Smooth muscle cell (in vitro differentiated cells): ENCODE results near the gene VENTX. TPM values are rescaled to one million over a fixed set of nuclear protein-coding genes. Genes with fewer than 3 reads are reported as not detected.

ENCODE experiments used
- DNase-seq: peaks from one replicate; lab custom pipeline; 2025; ENCODE audit not compliant: unreplicated experiment; lab: John Stamatoyannopoulos, UW
- H2AFZ ChIP-seq: fragments of 200-600 bp; sonication (generic); 2 replicates; pipeline ENCODE4 v1.6.0; 2016; ENCODE audit warnings: antibody characterized with exemption, low read depth, mild to moderate bottlenecking
- H3F3A ChIP-seq: fragments of 200-600 bp; sonication (generic); 2 replicates; pipeline ENCODE4 v1.6.0; 2017; ENCODE audit warnings: antibody characterized with exemption, low read depth
- H3K27ac ChIP-seq: fragments of 200-600 bp; sonication (generic); 2 replicates; pipeline ENCODE4 v1.5.1; 2016; ENCODE audit warnings: low read depth, mild to moderate bottlenecking
- H3K27me3 ChIP-seq: fragments of 200-600 bp; sonication (generic); 2 replicates; pipeline ENCODE4 v1.6.1; 2016; ENCODE audit warnings: low read depth, mild to moderate bottlenecking
- H3K36me3 ChIP-seq: fragments of 200-600 bp; sonication (generic); 2 replicates; pipeline ENCODE4 v1.5.1; 2016; ENCODE audit warnings: low read depth
- H3K4me1 ChIP-seq: fragments of 200-600 bp; sonication (generic); 2 replicates; pipeline ENCODE4 v1.5.1; 2016; ENCODE audit warnings: low read depth
- H3K4me2 ChIP-seq: fragments of 200-600 bp; sonication (generic); 2 replicates; pipeline ENCODE4 v1.6.0; 2016; ENCODE audit warnings: mild to moderate bottlenecking
- H3K4me3 ChIP-seq: fragments of 200-600 bp; sonication (generic); 2 replicates; pipeline ENCODE4 v1.5.1; 2016; ENCODE audit warnings: mild to moderate bottlenecking
- H3K79me2 ChIP-seq: fragments of 200-600 bp; sonication (generic); 2 replicates; pipeline ENCODE4 v1.6.0; 2016; ENCODE audit warnings: low read depth, mild to moderate bottlenecking
- H3K9ac ChIP-seq: fragments of 200-600 bp; sonication (generic); 2 replicates; pipeline ENCODE4 v1.6.0; 2016; ENCODE audit warnings: low read depth
- H3K9me3 ChIP-seq: fragments of 200-600 bp; sonication (generic); replicated peaks from 2 replicates; pipeline ENCODE4 v1.5.1; 2016; ENCODE audit warnings: low read depth
- H4K20me1 ChIP-seq: fragments of 200-600 bp; sonication (generic); 2 replicates; pipeline ENCODE4 v1.6.0; 2016; ENCODE audit warnings: low read depth
- WGBS: methylation state at CpG from one replicate; pipeline ENCODE4 v1.1.7; 2016; ENCODE audit warnings: low lambda C conversion rate; 5-methylcytosine and 5-hydroxymethylcytosine counted together
- polyA plus RNA-seq: library from polyadenylated mRNA; unstranded; fragments of >200 nt; fragmentation: Nextera tagmentation; extraction: Ambion mirVana; gene quantifications from 2 replicates; pipeline ENCODE4 v1.2.1, GENCODE V29; 2016
- total RNA-seq: library from RNA; depleted of rRNA; stranded (reverse); fragments of >200 nt; gene quantifications from 2 replicates; pipeline ENCODE4 v1.2.3, GENCODE V29; 2014
- TF ChIP-seq, protein P1 (sequence below): fragments of 200-600 bp; sonication (generic); IDR thresholded peaks from 2 replicates; pipeline ENCODE4 v1.5.1; 2017; ENCODE audit warnings: borderline replicate concordance, mild to moderate bottlenecking, antibody characterized with exemption; ENCODE audit not compliant: insufficient read depth, poor library complexity, severe bottlenecking

VENTX gene
- total and polyA plus RNA-seq, 2 experiments from 2014 or later: not detected

DNA sequence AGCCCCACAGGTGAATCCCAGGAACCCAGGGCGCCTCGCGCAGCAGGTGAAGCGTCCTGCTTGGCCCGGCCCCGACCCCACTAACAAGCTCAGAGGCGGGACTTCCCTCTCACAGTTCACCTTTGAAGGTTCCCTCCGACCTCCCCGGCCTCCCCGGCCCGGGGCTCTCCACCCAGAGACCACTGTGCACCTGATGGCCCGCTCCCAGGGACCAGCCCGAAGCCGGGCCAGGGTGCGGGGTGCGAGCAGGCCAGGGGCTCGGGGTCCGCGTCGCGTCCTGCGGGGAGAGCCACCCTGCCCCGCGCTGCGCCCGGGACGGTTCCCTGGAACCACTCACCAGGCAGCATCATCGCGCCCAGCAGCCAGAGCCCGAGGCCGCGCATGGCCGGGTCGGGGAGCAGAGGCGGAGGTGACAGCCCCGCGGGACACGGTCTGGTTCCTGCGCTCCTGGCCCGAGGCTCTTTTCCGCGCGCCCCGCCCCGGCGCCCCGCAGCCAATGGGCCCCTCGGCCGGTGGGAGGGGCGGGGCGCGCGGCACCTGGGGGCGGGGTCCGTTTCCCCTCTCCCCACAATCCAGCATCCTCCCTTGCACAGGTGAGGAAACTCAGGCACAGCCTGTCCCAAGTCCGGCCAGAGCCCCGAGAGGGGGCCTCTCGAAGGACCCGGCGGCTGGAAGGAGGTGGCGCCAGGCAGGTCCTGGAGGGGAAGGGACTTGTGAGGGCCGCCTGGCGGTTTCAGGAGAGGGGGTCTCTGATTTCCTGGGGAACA, 39.0 kb downstream of the VENTX start, which contains the start of gene ADAM8:
ADAM8 (minus strand) TSS at position 434 of the 767 bp plus-strand sequence; CDS start at position 383, 51 bp downstream.
- no peaks in the 10 kb centered on the region for H3K36me3 ChIP-seq
- H3K27me3 ChIP-seq: peaks cover 23% of the 10 kb centered on the region
- H4K20me1 ChIP-seq: peaks cover 14% of the 10 kb centered on the region
- H3K79me2 ChIP-seq: no peaks in the 10 kb centered on the region
- H3K4me3 ChIP-seq: no peak within 1 kb of the TSS
- H3K4me1 ChIP-seq: peaks cover 12% of the 10 kb centered on the region
- H3K9ac ChIP-seq: no peak within 1 kb of the TSS
- peak within 1 kb of the TSS; percentile 68 for H3K27ac ChIP-seq
- 17% methylated on average over 42 of the region's 63 CpGs for WGBS
- TF ChIP-seq, protein P1, sequence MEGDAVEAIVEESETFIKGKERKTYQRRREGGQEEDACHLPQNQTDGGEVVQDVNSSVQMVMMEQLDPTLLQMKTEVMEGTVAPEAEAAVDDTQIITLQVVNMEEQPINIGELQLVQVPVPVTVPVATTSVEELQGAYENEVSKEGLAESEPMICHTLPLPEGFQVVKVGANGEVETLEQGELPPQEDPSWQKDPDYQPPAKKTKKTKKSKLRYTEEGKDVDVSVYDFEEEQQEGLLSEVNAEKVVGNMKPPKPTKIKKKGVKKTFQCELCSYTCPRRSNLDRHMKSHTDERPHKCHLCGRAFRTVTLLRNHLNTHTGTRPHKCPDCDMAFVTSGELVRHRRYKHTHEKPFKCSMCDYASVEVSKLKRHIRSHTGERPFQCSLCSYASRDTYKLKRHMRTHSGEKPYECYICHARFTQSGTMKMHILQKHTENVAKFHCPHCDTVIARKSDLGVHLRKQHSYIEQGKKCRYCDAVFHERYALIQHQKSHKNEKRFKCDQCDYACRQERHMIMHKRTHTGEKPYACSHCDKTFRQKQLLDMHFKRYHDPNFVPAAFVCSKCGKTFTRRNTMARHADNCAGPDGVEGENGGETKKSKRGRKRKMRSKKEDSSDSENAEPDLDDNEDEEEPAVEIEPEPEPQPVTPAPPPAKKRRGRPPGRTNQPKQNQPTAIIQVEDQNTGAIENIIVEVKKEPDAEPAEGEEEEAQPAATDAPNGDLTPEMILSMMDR: no peak
- peaks cover 4% of the 10 kb centered on the region for H3F3A ChIP-seq
- DNase-seq: no peak
- peak within 1 kb of the TSS; percentile 59 for H3K4me2 ChIP-seq
- no peaks in the 10 kb centered on the region for H3K9me3 ChIP-seq
- H2AFZ ChIP-seq: no peak within 1 kb of the TSS

DNA sequence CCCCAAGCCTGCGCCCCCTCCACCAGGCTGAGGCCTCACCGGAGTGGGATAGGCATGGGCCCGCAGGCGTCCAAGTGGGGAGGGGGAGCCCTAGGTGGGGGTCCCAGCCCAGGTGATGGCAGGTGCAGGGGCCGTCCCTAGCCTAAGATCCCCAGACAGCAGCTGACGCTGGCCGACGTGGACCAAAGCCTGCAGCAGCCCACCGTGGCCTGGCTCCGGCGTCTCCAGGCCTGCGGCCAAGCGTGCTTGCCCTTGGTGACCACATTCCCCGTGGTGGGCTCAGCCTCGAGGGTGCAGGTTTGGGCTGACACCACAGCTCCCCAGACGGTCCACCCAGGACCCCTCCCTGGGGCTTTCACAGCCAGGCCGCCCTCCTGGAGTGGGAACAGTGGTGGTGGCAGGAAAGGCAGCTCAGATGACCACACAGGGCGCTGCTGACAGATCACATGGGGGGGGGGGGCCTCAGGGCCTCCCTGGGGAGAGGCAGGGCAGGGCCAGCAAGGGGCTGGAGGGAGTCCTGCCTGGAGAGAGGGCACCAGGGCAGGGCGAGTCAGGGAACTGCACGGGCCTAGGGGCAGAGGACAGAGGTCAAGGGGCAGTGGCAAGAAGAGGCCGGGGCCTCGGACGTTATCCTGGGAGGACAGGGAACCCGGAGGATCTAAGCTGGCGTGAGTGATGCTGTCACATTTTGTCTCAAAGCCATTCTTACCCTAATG, 39.8 kb downstream of the VENTX start:
- Histone ChIP-seq H3F3A (peaks cover 4% of the 10 kb centered on the region), H4K20me1 (peaks cover 14% of the 10 kb centered on the region), H2AFZ (no peak overlapping the region), H3K9ac (no peak overlapping the region), H3K4me3 (no peak overlapping the region), H3K9me3 (no peaks in the 10 kb centered on the region), H3K27me3 (peaks cover 23% of the 10 kb centered on the region), H3K4me1 (peaks cover 12% of the 10 kb centered on the region), H3K36me3 (no peaks in the 10 kb centered on the region), H3K27ac (peak overlapping the region; percentile 68), H3K79me2 (no peaks in the 10 kb centered on the region), H3K4me2 (peak overlapping the region; percentile 12)
- TF ChIP-seq, protein P1: no peak
- 85% methylated on average over 23 of the region's 25 CpGs for WGBS
- DNase-seq: no peak

DNA sequence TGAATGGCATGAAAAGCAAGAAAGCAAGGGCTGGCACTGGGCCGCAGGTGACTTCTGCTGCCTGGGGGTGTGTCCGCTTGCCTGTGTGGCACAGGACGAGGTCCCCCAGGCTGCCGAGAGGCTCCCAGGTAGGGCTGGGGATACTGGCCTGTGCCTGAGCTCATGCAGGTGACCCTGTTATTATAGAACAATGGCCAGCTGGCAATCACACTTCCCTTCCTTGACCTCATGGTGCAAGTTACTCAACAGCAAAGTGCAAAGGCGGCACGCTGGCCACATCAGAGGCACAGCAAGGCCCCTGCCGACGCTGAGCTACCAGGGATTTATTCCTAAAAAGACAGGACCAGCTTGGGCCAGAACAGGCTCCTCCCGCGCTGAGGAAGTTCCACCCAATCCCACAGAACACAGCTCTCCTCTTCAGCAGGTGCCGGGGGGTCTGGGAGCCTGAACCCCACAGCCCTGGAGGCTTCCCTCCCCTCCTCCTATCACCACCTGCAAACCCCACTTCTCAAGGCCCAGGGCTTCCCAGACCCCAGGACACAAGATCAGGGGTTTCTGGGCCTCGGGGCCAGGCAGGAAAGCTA, 40.4 kb downstream of the VENTX start:
- TF ChIP-seq, protein P1: no peak
- Histone ChIP-seq H3K27ac (peak overlapping the region; percentile 68), H3K4me3 (no peak overlapping the region), H4K20me1 (peaks cover 14% of the 10 kb centered on the region), H3K4me1 (peaks cover 12% of the 10 kb centered on the region), H3K9me3 (no peaks in the 10 kb centered on the region), H3K79me2 (no peaks in the 10 kb centered on the region), H3K9ac (no peak overlapping the region), H3K27me3 (peaks cover 23% of the 10 kb centered on the region), H3K4me2 (peak overlapping the region; percentile 63), H2AFZ (no peak overlapping the region), H3F3A (peaks cover 4% of the 10 kb centered on the region), H3K36me3 (no peaks in the 10 kb centered on the region)
- DNase-seq: no peak
- 79% methylated on average over 12 of the region's 12 CpGs for WGBS
